Retinal pigment epithelial cell (primary cell): ENCODE measurements around the gene SCGB3A1.

ENCODE experiments used
- DNase-seq: peaks from one replicate; pipeline ENCODE4 v3.0.0-alpha.2; 2010; ENCODE audit warnings: low read depth
- H3K4me3 ChIP-seq: 2 replicates; pipeline ENCODE4 v1.5.1; 2011; ENCODE audit warnings: mild to moderate bottlenecking, low read length, control low read depth, moderate library complexity
- CTCF ChIP-seq: conservative IDR thresholded peaks from 2 replicates; pipeline ENCODE4 v1.5.1; 2011; ENCODE audit warnings: low read depth, low read length, control low read depth, inconsistent platforms

SCGB3A1 gene

GRCh38 chr5:180557217-180557809 is 34.0 kb downstream of the SCGB3A1 start:
- H3K4me3 ChIP-seq: no peak overlapping the region
- no peak for TF ChIP-seq CTCF
- no peak for DNase-seq

DNA sequence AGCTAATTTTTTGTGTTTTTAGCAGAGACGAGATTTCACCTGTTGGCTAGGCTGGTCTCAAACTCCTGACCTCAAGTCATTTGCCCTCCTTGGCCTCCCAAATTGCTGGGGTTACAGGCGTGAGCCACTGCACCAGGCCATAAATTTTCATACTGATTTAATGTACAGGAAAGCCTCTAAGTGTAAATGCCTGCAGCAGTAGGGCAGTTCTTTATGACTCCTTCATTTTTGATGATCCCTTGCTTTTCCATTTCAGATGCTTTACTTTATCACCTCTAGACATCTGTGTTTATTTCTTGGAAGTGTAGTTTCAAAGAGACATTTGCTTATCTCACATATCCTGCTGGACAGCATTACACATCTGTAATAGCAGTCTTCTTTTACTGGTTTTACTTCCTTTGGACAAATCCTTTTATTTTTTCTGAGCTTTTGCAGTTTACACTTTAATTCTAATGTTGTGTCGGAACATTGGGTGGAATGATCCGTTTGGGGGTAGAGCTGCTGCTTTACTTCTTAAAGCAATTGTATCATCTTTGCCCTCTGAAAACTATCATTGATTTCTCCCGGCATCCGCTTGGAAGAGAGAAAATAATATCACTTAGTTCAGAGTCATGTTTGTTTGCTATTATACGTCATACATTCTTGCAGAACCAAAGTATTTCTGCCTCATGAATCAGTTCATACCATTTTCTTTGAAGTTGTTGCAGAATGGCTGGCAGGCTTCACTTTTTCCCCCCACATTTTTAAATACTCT is 36.0 kb downstream of the SCGB3A1 start:
- no peak overlapping the region for H3K4me3 ChIP-seq
- no peak for DNase-seq
- TF ChIP-seq CTCF: no peak

DNA sequence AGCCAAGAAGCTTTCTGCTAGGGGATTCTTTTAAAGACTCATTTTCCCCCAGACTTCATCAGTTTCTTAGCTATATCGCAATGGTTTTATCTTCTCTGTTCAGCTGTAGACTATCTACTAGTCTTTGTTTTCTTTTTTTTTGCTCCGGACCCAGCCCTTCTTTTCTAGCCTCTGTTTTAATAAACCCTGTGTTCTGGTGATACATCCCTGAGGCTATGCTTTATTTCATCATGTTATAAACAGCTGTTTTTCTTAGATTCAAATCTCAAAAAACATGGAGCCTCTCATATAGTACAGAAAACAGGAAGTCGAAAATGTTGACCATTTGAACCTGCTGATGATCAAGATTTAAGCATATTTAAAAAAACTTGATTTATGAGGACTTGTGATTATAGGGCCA is 37.8 kb downstream of the SCGB3A1 start:
- no peak for TF ChIP-seq CTCF
- DNase-seq: no peak
- no peak overlapping the region for H3K4me3 ChIP-seq

DNA sequence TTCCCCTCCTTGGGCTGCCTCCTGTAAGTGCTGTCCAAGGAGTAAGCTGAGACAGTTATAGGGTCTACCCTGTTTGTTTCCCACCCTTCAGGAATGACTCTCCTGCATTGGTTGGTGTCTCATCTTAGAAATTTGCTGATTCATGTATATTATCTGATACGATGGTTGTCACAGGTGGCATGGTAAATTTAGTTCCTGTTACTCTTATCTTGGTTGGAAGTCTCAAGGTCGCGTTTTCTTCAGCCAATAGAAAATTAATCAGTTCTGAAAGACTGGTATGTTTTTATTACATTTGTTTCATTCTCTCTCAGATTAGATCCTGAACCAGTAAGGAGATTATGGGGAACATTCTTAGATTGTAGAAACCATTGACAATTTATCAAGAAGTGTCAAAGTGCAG is 42.7 kb downstream of the SCGB3A1 start:
- no peak for TF ChIP-seq CTCF
- H3K4me3 ChIP-seq: no peak overlapping the region
- DNase-seq: no peak

DNA sequence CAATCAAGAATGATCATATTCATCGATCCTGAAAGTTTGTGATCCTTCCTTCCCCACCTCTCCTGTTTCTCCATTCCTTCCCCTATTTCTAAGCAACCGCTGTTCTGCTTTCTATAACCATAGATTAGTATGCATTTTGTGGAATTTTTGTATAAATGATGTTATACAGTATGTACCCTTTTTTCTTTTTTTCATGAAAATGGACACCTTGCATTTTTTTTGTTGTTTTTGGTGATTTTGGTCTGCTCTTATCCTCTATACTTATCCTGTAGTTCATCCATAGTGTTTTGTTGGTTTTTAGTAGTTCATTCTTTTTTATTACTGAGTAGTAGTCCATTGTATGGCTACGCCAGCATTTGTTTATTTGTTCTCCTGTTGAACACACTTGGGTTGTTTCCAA is 46.1 kb downstream of the SCGB3A1 start:
- H3K4me3 ChIP-seq: no peak overlapping the region
- DNase-seq: no peak
- no peak for TF ChIP-seq CTCF

- DNase-seq: no peak
- TF ChIP-seq CTCF: no peak
- H3K4me3 ChIP-seq: no peak overlapping the region
Measured at GRCh38 chr5:180541710-180542109, 49.6 kb downstream of the SCGB3A1 start.
